Measurements from ENCODE around the gene CSNK2A2. TPM values are rescaled to one million over a fixed set of nuclear protein-coding genes. Genes with fewer than 3 reads are reported as not detected.

The CSNK2A2 gene
- polyA plus RNA-seq, 1 donor from 2014 or later: 10.1 TPM

DNA sequence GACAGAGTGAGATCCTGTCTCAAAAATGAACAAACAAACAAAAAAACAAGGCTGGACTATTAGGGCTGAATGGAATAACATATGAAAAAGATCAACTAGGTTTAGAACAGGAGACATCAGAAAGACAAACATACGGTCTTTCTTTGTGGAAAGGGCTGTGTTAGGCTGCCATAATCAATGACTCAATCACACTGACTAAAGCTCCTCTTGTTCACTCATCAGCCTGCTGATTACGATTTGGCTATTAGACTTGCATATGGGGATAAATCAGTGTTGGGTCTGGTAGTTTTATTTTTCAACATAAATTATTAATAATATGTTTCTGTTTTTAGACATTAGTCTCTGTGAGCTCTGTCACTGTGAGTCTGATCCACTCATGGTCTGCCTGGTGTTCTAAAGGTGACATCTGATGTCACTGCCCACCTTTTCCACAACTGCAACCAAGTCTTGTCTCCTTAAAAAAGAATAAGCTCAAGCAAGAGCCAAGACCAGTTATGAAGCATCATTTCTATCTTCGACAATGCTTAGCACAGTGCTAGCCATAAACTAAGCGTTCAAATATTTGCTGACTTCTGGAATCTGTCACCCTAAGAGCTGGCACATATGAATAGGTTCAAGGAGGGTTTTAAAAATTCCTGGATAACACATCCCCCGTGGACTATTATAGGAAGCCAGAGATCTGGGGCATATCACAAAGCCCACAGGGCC lies 79.0 kb downstream of the CSNK2A2 start:
- H3K36me3 Mint-ChIP-seq: peaks cover 13% of the 10 kb centered on the region
- no peak overlapping the region for H3K4me3 Mint-ChIP-seq
- peak overlapping the region in 1 of 3 donors; percentile 38 for H3K27ac Mint-ChIP-seq

DNA sequence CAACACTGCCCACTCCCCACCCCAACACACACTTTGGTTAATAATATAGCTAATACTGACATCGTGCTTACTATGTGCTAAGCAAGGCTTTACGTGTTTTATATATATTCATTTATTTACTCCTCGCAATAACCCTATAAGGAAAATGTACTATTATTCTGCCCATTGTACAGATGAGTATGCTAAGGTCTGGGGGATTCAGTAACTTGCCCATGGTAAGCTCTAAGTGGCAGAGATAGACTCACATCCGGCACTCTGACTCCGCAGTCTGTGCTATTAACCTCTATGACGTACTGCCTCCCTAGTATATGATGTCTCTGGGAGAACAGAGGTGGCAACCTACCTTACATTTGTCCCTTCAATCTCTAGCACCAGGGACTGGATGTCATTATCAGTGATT lies 81.4 kb downstream of the CSNK2A2 start:
- H3K36me3 Mint-ChIP-seq: peaks cover 26% of the 10 kb centered on the region
- H3K9me3 Mint-ChIP-seq: peaks cover 0 to 3% (median 0%) of the 10 kb centered on the region in 3 donors
- H3K27me3 Mint-ChIP-seq: no peaks in the 10 kb centered on the region
- peaks cover 2 to 8% (median 3%) of the 10 kb centered on the region in 3 donors for H3K4me1 Mint-ChIP-seq
- H3K4me3 Mint-ChIP-seq: no peak overlapping the region
- H3K27ac Mint-ChIP-seq: no peak overlapping the region

More for the DNA sequence above, 79.0 kb downstream of the CSNK2A2 start:
- Mint-ChIP-seq H3K27me3 (no peaks in the 10 kb centered on the region), H3K4me1 (peaks cover 9 to 13% (median 11%) of the 10 kb centered on the region in 3 donors), H3K9me3 (no peaks in the 10 kb centered on the region)

DNA sequence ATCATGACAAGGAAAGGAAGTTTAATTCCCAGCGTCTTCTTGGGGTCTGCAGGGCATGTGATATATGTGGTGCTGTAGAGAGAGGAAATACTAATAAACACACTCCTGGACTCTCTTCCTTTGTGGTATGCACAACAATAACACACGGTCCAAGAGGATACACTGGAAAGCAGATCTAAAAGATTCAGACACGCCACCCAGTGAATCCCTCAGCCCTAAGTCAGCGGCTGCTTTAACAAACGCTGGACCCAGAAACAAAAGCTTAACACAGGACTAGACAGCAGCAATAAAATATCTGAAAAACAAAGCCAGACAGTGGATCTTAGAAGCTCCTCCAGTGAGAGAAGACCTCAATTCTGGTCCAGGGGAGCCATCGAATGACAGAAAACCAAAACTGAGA lies 81.8 kb downstream of the CSNK2A2 start:
- H3K4me1 Mint-ChIP-seq: peaks cover 0 to 8% (median 2%) of the 10 kb centered on the region in 3 donors
- H3K27ac Mint-ChIP-seq: no peak overlapping the region
- no peaks in the 10 kb centered on the region for H3K27me3 Mint-ChIP-seq
- no peak overlapping the region for H3K4me3 Mint-ChIP-seq
- H3K9me3 Mint-ChIP-seq: peaks cover 0 to 3% (median 0%) of the 10 kb centered on the region in 3 donors
- H3K36me3 Mint-ChIP-seq: peaks cover 26% of the 10 kb centered on the region

GRCh38 chr16:58114827-58115825 lies 82.8 kb downstream of the CSNK2A2 start:
- Mint-ChIP-seq H3K27me3 (no peaks in the 10 kb centered on the region), H3K36me3 (peaks cover 26% of the 10 kb centered on the region), H3K4me1 (peaks cover 0 to 4% (median 2%) of the 10 kb centered on the region in 3 donors), H3K9me3 (peaks cover 0 to 3% (median 0%) of the 10 kb centered on the region in 3 donors), H3K27ac (peak overlapping the region in 1 of 3 donors; percentile 44), H3K4me3 (no peak overlapping the region)

- Mint-ChIP-seq H3K4me1 (peaks cover 4 to 7% (median 6%) of the 10 kb centered on the region in 3 donors), H3K36me3 (peaks cover 21% of the 10 kb centered on the region), H3K27me3 (no peaks in the 10 kb centered on the region), H3K9me3 (peaks cover 0 to 3% (median 0%) of the 10 kb centered on the region in 3 donors), H3K27ac (no peak overlapping the region), H3K4me3 (no peak overlapping the region)
Observed at GRCh38 chr16:58111302-58111627, 86.6 kb downstream of the CSNK2A2 start.

GRCh38 chr16:58110571-58111301 lies 87.2 kb downstream of the CSNK2A2 start:
- Mint-ChIP-seq H3K36me3 (peaks cover 22% of the 10 kb centered on the region), H3K9me3 (peaks cover 0 to 3% (median 0%) of the 10 kb centered on the region in 3 donors), H3K4me1 (peaks cover 4 to 7% (median 6%) of the 10 kb centered on the region in 3 donors), H3K27me3 (no peaks in the 10 kb centered on the region), H3K27ac (peak overlapping the region in 1 of 3 donors; percentile 31), H3K4me3 (no peak overlapping the region)

GRCh38 chr16:58109881-58110280 lies 88.0 kb downstream of the CSNK2A2 start:
- peaks cover 4 to 7% (median 6%) of the 10 kb centered on the region in 3 donors for H3K4me1 Mint-ChIP-seq
- H3K9me3 Mint-ChIP-seq: peaks cover 0 to 3% (median 0%) of the 10 kb centered on the region in 3 donors
- H3K27ac Mint-ChIP-seq: no peak overlapping the region
- H3K36me3 Mint-ChIP-seq: peaks cover 18% of the 10 kb centered on the region
- no peaks in the 10 kb centered on the region for H3K27me3 Mint-ChIP-seq
- H3K4me3 Mint-ChIP-seq: no peak overlapping the region

- Mint-ChIP-seq H3K27me3 (no peaks in the 10 kb centered on the region), H3K4me3 (peak overlapping the region in 1 of 4 donors; percentile 45), H3K9me3 (peaks cover 0 to 3% (median 0%) of the 10 kb centered on the region in 3 donors), H3K36me3 (peaks cover 16% of the 10 kb centered on the region), H3K27ac (no peak overlapping the region), H3K4me1 (peaks cover 4 to 7% (median 6%) of the 10 kb centered on the region in 3 donors)
Observed at GRCh38 chr16:58109330-58109729, 88.6 kb downstream of the CSNK2A2 start.

Other genes starting within 250 kb of the CSNK2A2 start
- not detected for gene CNGB1, start 227.0 kb downstream of the CSNK2A2 start, polyA plus RNA-seq
- 11.0 TPM for gene ZNF319, start 197.4 kb downstream of the CSNK2A2 start, polyA plus RNA-seq
- 29.3 TPM for gene USB1, start 196.7 kb downstream of the CSNK2A2 start, polyA plus RNA-seq
- not detected for gene MMP15, start 172.4 kb downstream of the CSNK2A2 start, polyA plus RNA-seq
- gene CFAP20, start 68.7 kb downstream of the CSNK2A2 start, polyA plus RNA-seq: 29.2 TPM
- not detected for gene PRSS54, start 96.9 kb upstream of the CSNK2A2 start, polyA plus RNA-seq
- gene GINS3, start 194.4 kb upstream of the CSNK2A2 start, polyA plus RNA-seq: 1.5 TPM